Fibroblast of villous mesenchyme (primary cell): Measurements from ENCODE around the gene RAB40B. TPM values are rescaled to one million over a fixed set of nuclear protein-coding genes. Genes with fewer than 3 reads are reported as not detected.

Experiments
- DNase-seq: peaks from one replicate; pipeline ENCODE4 v3.0.0-alpha.2; 2010; ENCODE audit warnings: low read depth
- H3K4me3 ChIP-seq: 2 replicates; pipeline ENCODE4 v1.5.1; 2011; ENCODE audit warnings: low read depth, mild to moderate bottlenecking, low read length
- CTCF ChIP-seq: IDR thresholded peaks from 2 replicates; pipeline ENCODE4 v1.5.1; 2012; ENCODE audit warnings: low read depth, mild to moderate bottlenecking, low read length; ENCODE audit not compliant: insufficient read depth
- total RNA-seq: library from RNA; depleted of rRNA; stranded (reverse); fragments of >200 nt; gene quantifications from 2 replicates; pipeline ENCODE4 v1.2.3, GENCODE V29; 2012

RAB40B gene
- total RNA-seq, 1 donor = 7.3 TPM

GRCh38 chr17:82679586-82680465, 18.7 kb downstream of the RAB40B start:
- no peak overlapping the region for H3K4me3 ChIP-seq
- no peak for TF ChIP-seq CTCF
- DNase-seq = no peak

- H3K4me3 ChIP-seq = no peak overlapping the region
- no peak for TF ChIP-seq CTCF
- DNase-seq = no peak
Measured at GRCh38 chr17:82678265-82678891, 20.1 kb downstream of the RAB40B start.

GRCh38 chr17:82677353-82677925, 21.1 kb downstream of the RAB40B start:
- no peak for TF ChIP-seq CTCF
- no peak for DNase-seq
- no peak overlapping the region for H3K4me3 ChIP-seq

- H3K4me3 ChIP-seq = no peak overlapping the region
- no peak for DNase-seq
- no peak for TF ChIP-seq CTCF
Measured at GRCh38 chr17:82675476-82676245, 22.8 kb downstream of the RAB40B start.

- no peak for DNase-seq
- no peak for TF ChIP-seq CTCF
Measured at GRCh38 chr17:82674656-82675475, 23.6 kb downstream of the RAB40B start.

More at GRCh38 chr17:82674656-82675475, 23.6 kb downstream of the RAB40B start:
- no peak overlapping the region for H3K4me3 ChIP-seq
